Measurements from ENCODE around the gene SCARB1. TPM values are rescaled to one million over a fixed set of nuclear protein-coding genes. Genes with fewer than 3 reads are reported as not detected.

Gene SCARB1
- total and polyA plus RNA-seq, 2 of the 13 experiments (the other 11 are each of a cell fraction or from before 2014, with no cell fraction given): 63.4 to 160 TPM

DNA sequence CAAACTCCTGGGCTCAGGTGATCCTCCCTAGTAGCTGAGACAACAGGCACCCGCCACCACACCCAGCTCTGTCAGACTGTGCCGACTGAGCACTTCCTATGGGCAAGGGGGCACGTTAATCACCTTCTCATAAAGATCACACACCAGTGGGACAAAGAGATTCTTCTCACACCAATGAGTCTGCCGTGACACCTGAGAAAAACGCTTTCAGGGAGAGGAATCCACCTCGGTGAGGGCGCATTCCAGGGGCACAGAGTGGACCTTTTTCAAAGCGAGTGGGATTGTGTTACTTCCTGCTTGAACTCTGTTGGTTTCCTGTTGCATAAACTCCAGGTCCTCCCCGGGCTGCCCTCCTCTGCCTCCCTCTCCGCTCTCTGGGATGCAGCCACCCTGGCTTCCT lies 17.5 kb upstream of the SCARB1 start (continued):
- TF ChIP-seq KLF12 (CRISPR knock-in tag; IDR thresholded peaks at IDR 0.05; ENCODE audit: borderline replicate concordance) (no peak), CREB3 (CRISPR knock-in tag; IDR thresholded peaks at IDR 0.05) (no peak), HNRNPLL (IDR thresholded peaks at IDR 0.05; ENCODE audit: low read depth, low read length, poor library complexity, severe bottlenecking) (no peak), FOXO1 (CRISPR knock-in tag; IDR thresholded peaks at IDR 0.05) (peak; percentile 49; the same call in 1 of the 2 replicates), POLR2G (IDR thresholded peaks at IDR 0.05; ENCODE audit: low read depth, low read length) (peak; percentile 54; the same call in 1 of the 2 replicates), ZNF510 (CRISPR knock-in tag; IDR thresholded peaks at IDR 0.05; ENCODE audit: low read depth) (0 out of 2 replicates have a peak, but pooled peaks have one; percentile 36), SMAD1 (CRISPR knock-in tag; IDR thresholded peaks at IDR 0.05; ENCODE audit: borderline replicate concordance, low read depth) (no peak), ZBTB33 (CRISPR knock-in tag; IDR thresholded peaks at IDR 0.05) (no peak), CHCHD3 (CRISPR knock-in tag; IDR thresholded peaks at IDR 0.05) (no peak), ZNF101 (CRISPR knock-in tag; IDR thresholded peaks at IDR 0.05; ENCODE audit: borderline replicate concordance, low read depth) (no peak), HNF4G (IDR thresholded peaks at IDR 0.05; ENCODE audit: borderline replicate concordance, low read depth, low read length) (no peak; the same call in 1 of the 2 replicates), HNF4G (CRISPR knock-in tag; IDR thresholded peaks at IDR 0.05; ENCODE audit: borderline replicate concordance, low read depth) (no peak; the same call in 1 of the 2 replicates), ZNF75D (CRISPR knock-in tag; IDR thresholded peaks at IDR 0.05; ENCODE audit: borderline replicate concordance) (no peak), BRD4 (CRISPR knock-in tag; IDR thresholded peaks at IDR 0.05) (peak; percentile 20; the same call in 1 of the 2 replicates), ETV6 (CRISPR knock-in tag; conservative IDR thresholded peaks at IDR 0.05) (no peak), ZFP82 (CRISPR knock-in tag; IDR thresholded peaks at IDR 0.05; ENCODE audit: borderline replicate concordance) (no peak), ZFP36L2 (CRISPR knock-in tag; IDR thresholded peaks at IDR 0.05) (no peak), GFI1 (CRISPR knock-in tag; IDR thresholded peaks at IDR 0.05; ENCODE audit: borderline replicate concordance) (0 out of 2 replicates have a peak, but pooled peaks have one; percentile 49), HDAC2 (CRISPR knock-in tag; IDR thresholded peaks at IDR 0.05) (peak; percentile 78), ZNF264 (CRISPR knock-in tag; IDR thresholded peaks at IDR 0.05) (0 out of 2 replicates have a peak, but pooled peaks have one; percentile 68), ZFX (CRISPR knock-in tag; IDR thresholded peaks at IDR 0.05; ENCODE audit: low read depth) (0 out of 2 replicates have a peak, but pooled peaks have one; percentile 17), ZNF414 (CRISPR knock-in tag; IDR thresholded peaks at IDR 0.05) (no peak), PRPF4 (IDR thresholded peaks at IDR 0.05; ENCODE audit: low read depth, low read length, poor library complexity, severe bottlenecking) (no peak), ZMYM4 (CRISPR knock-in tag; IDR thresholded peaks at IDR 0.05) (no peak), ATAD3A (CRISPR knock-in tag; IDR thresholded peaks at IDR 0.05) (no peak), NR3C1 (CRISPR knock-in tag; IDR thresholded peaks at IDR 0.05) (no peak), ELF3 (CRISPR knock-in tag; IDR thresholded peaks at IDR 0.05) (peak; percentile 97)
- TF ChIP-seq, protein P1, sequence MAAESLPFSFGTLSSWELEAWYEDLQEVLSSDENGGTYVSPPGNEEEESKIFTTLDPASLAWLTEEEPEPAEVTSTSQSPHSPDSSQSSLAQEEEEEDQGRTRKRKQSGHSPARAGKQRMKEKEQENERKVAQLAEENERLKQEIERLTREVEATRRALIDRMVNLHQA (CRISPR knock-in tag; IDR thresholded peaks at IDR 0.05): no peak
